Large intestine (tissue), 3 donors: ENCODE measurements around the gene DKK2. TPM values are rescaled to one million over a fixed set of nuclear protein-coding genes. Genes with fewer than 3 reads are reported as not detected.
"Not testable (repeated sequence)": the region's sequence is repeated elsewhere in the genome, so short reads cannot be mapped to it uniquely, and the experiment has no call there.

Experiments
- DNase-seq, 2 donors: peaks; one replicate each; pipeline versions ENCODE4 v3.0.0 to v3.0.0-alpha.2; 2013
- H3K27ac ChIP-seq: one replicate; pipeline ENCODE4 v1.5.1; 2013; ENCODE audit warnings: low read length
- H3K27me3 ChIP-seq: 2 replicates; pipeline ENCODE4 v1.6.1; 2013; ENCODE audit warnings: low read length; ENCODE audit not compliant: control insufficient read depth, insufficient read depth
- H3K36me3 ChIP-seq: 2 replicates; pipeline ENCODE4 v1.6.1; 2013; ENCODE audit warnings: low read length; ENCODE audit not compliant: control insufficient read depth, insufficient read depth
- H3K4me1 ChIP-seq: one replicate; pipeline ENCODE4 v1.6.1; 2013; ENCODE audit warnings: low read length; ENCODE audit not compliant: control insufficient read depth, insufficient read depth
- H3K4me3 ChIP-seq: one replicate; pipeline ENCODE4 v1.5.1; 2013; ENCODE audit warnings: low read length
- H3K9me3 ChIP-seq: one replicate; pipeline ENCODE4 v1.6.1; 2013; ENCODE audit warnings: mild to moderate bottlenecking, low read depth, low read length, moderate library complexity; ENCODE audit not compliant: control insufficient read depth
- WGBS: methylation state at CpG from one replicate; pipeline ENCODE4 v1.1.5; 2013; ENCODE audit warnings: low lambda C conversion rate; ENCODE audit not compliant: insufficient coverage; 5-methylcytosine and 5-hydroxymethylcytosine counted together
- polyA plus RNA-seq: library from polyadenylated mRNA; unstranded; fragments of 120-200 nt; gene quantifications from one replicate; pipeline ENCODE4 v1.2.1, GENCODE V29; 2013

Gene DKK2
- polyA plus RNA-seq, 1 donor = 1.6 TPM

- H3K27me3 ChIP-seq = no peaks in the 10 kb centered on the region
- H3K4me1 ChIP-seq = no peaks in the 10 kb centered on the region
- no peaks in the 10 kb centered on the region for H3K9me3 ChIP-seq
- DNase-seq = no peak
- no peaks in the 10 kb centered on the region for H3K36me3 ChIP-seq
- H3K27ac ChIP-seq = no peak overlapping the region
- WGBS = 100% methylated on average over 1 of the region's 2 CpGs
- H3K4me3 ChIP-seq = no peak overlapping the region
Measured at GRCh38 chr4:106929248-106929647, 106.9 kb downstream of the DKK2 start.

- Histone ChIP-seq H3K27me3 (no peaks in the 10 kb centered on the region), H3K27ac (no peak overlapping the region), H3K4me1 (no peaks in the 10 kb centered on the region), H3K4me3 (no peak overlapping the region), H3K36me3 (no peaks in the 10 kb centered on the region), H3K9me3 (no peaks in the 10 kb centered on the region)
- no peak for DNase-seq
- no CpG with 5 or more reads among the region's 3 CpGs for WGBS
Measured at GRCh38 chr4:106914223-106914622, 121.9 kb downstream of the DKK2 start.

- Histone ChIP-seq H3K9me3 (no peaks in the 10 kb centered on the region), H3K27me3 (no peaks in the 10 kb centered on the region), H3K27ac (no peak overlapping the region), H3K36me3 (no peaks in the 10 kb centered on the region), H3K4me1 (no peaks in the 10 kb centered on the region), H3K4me3 (no peak overlapping the region)
- no peak for DNase-seq
- WGBS = 100% methylated on average over 1 of the region's 1 CpG
Measured at GRCh38 chr4:106909486-106910188, 126.5 kb downstream of the DKK2 start.

GRCh38 chr4:106908049-106908448 lies 128.1 kb downstream of the DKK2 start:
- WGBS = no CpG with 5 or more reads among the region's 11 CpGs
- H3K9me3 ChIP-seq = not testable (repeated sequence)

GRCh38 chr4:106907216-106907615 lies 128.9 kb downstream of the DKK2 start:
- DNase-seq = no peak
- H3K36me3 ChIP-seq = no peaks in the 10 kb centered on the region
- no peaks in the 10 kb centered on the region for H3K9me3 ChIP-seq
- no CpG with 5 or more reads among the region's 2 CpGs for WGBS
- no peak overlapping the region for H3K27ac ChIP-seq
- no peaks in the 10 kb centered on the region for H3K4me1 ChIP-seq
- H3K4me3 ChIP-seq = no peak overlapping the region
- H3K27me3 ChIP-seq = no peaks in the 10 kb centered on the region

More at GRCh38 chr4:106908049-106908448, 128.1 kb downstream of the DKK2 start:
- not testable (repeated sequence) for H3K27me3 ChIP-seq, H3K4me3 ChIP-seq, H3K4me1 ChIP-seq, DNase-seq, H3K36me3 ChIP-seq, H3K27ac ChIP-seq

DNA sequence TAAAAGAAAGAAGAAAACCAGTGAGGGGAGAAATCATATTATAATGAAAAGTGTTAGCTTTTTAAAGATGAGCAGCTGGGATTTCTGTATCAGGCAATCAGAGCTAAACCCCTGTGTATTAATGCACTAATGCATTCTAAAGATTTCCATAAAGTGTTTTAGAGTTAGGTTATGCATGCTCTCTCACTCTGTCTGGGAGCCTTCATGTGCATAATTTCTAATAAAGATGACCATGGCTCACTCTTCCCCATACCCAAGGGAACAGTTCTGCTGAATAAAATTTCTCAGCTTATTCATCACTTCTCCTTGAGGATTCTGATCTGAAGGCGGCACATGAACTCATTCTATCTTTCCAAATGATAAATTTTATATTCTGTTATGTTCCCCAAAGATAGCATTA lies 129.4 kb downstream of the DKK2 start:
- H3K27me3 ChIP-seq = no peaks in the 10 kb centered on the region
- WGBS = 71% methylated on average over 1 of the region's 1 CpG
- H3K36me3 ChIP-seq = no peaks in the 10 kb centered on the region
- H3K9me3 ChIP-seq = no peaks in the 10 kb centered on the region
- no peaks in the 10 kb centered on the region for H3K4me1 ChIP-seq
- no peak for DNase-seq
- H3K4me3 ChIP-seq = no peak overlapping the region
- H3K27ac ChIP-seq = no peak overlapping the region

GRCh38 chr4:106898621-106899230 lies 137.4 kb downstream of the DKK2 start:
- no peaks in the 10 kb centered on the region for H3K4me1 ChIP-seq
- H3K27ac ChIP-seq = no peak overlapping the region
- H3K36me3 ChIP-seq = no peaks in the 10 kb centered on the region
- peak; percentile 8 to 14 for DNase-seq
- H3K9me3 ChIP-seq = no peaks in the 10 kb centered on the region
- 39% methylated on average over 4 of the region's 4 CpGs for WGBS
- no peak overlapping the region for H3K4me3 ChIP-seq
- H3K27me3 ChIP-seq = no peaks in the 10 kb centered on the region

DNA sequence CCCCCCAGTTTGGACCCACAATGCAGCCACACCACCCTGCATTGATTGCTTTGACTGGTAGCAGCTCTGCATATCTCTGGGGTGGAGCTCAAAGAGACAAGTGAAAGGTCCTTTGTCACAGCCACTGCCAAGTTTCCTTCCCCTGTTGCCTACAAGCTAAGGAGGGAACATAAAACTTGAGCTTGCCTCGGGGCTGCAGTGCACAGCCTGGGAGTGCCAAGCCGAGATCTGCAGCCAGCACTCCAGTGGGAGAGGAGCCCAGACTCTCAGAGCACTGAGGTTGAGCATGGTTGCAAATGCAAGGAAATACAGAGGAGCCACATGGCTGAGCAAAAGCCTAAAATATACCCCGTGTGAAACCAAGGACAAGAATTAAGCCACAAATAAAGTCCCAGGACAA lies 142.2 kb downstream of the DKK2 start:
- no CpG with 5 or more reads among the region's 3 CpGs for WGBS
- no peaks in the 10 kb centered on the region for H3K27me3 ChIP-seq
- no peaks in the 10 kb centered on the region for H3K4me1 ChIP-seq
- H3K4me3 ChIP-seq = no peak overlapping the region
- H3K36me3 ChIP-seq = no peaks in the 10 kb centered on the region
- no peak for DNase-seq
- no peak overlapping the region for H3K27ac ChIP-seq
- H3K9me3 ChIP-seq = no peaks in the 10 kb centered on the region

DNA sequence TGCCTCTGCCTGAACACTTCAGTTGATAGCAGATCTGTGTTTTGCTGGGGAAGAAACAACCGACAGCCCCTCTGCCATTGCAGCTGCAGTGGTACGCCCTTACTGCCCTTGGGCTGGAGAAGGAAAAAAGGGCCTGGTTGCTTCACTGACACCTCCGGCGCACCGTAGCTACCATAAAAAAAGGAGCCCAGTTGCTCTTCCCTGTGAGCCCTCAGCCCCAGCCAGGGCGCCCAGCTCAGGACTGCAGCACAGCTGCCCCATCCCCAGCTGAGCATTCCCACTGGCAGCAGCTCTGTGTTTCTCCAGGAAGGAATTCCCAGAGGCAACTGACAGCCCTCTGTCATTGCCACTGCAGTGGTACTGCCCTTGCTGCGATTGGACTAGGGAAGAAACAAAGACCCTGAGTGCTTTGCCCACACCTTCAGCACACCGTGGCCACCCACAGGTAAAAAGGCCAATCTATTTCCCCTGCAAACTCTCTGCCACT lies 142.7 kb downstream of the DKK2 start:
- Histone ChIP-seq H3K36me3 (no peaks in the 10 kb centered on the region), H3K27me3 (no peaks in the 10 kb centered on the region), H3K9me3 (no peaks in the 10 kb centered on the region), H3K4me3 (no peak overlapping the region), H3K27ac (no peak overlapping the region), H3K4me1 (no peaks in the 10 kb centered on the region)
- DNase-seq = no peak
- WGBS = no CpG with 5 or more reads among the region's 8 CpGs

GRCh38 chr4:106892786-106893185 lies 143.3 kb downstream of the DKK2 start:
- no peaks in the 10 kb centered on the region for H3K4me1 ChIP-seq

GRCh38 chr4:106875340-106875739 lies 160.8 kb downstream of the DKK2 start:
- DNase-seq = no peak
- no CpG with 5 or more reads among the region's 7 CpGs for WGBS
- H3K27me3 ChIP-seq = no peaks in the 10 kb centered on the region
- no peak overlapping the region for H3K4me3 ChIP-seq
- peaks cover 2% of the 10 kb centered on the region for H3K9me3 ChIP-seq
- no peaks in the 10 kb centered on the region for H3K4me1 ChIP-seq
- no peak overlapping the region for H3K27ac ChIP-seq
- H3K36me3 ChIP-seq = no peaks in the 10 kb centered on the region

More at GRCh38 chr4:106892786-106893185, 143.3 kb downstream of the DKK2 start:
- Histone ChIP-seq H3K9me3 (no peaks in the 10 kb centered on the region), H3K36me3 (no peaks in the 10 kb centered on the region), H3K4me3 (no peak overlapping the region), H3K27ac (no peak overlapping the region), H3K27me3 (no peaks in the 10 kb centered on the region)
- no peak for DNase-seq
- WGBS = no CpG with 5 or more reads among the region's 6 CpGs
